Measurements from ENCODE around the gene KIAA0232. TPM values are rescaled to one million over a fixed set of nuclear protein-coding genes. Genes with fewer than 3 reads are reported as not detected.

The KIAA0232 gene
- total and polyA plus RNA-seq, 9 of the 15 experiments (the other 6 are each of a cell fraction or from before 2014, with no cell fraction given), result 3.5 to 17.4 (median 13.0) TPM

- TF ChIP-seq, protein P1, sequence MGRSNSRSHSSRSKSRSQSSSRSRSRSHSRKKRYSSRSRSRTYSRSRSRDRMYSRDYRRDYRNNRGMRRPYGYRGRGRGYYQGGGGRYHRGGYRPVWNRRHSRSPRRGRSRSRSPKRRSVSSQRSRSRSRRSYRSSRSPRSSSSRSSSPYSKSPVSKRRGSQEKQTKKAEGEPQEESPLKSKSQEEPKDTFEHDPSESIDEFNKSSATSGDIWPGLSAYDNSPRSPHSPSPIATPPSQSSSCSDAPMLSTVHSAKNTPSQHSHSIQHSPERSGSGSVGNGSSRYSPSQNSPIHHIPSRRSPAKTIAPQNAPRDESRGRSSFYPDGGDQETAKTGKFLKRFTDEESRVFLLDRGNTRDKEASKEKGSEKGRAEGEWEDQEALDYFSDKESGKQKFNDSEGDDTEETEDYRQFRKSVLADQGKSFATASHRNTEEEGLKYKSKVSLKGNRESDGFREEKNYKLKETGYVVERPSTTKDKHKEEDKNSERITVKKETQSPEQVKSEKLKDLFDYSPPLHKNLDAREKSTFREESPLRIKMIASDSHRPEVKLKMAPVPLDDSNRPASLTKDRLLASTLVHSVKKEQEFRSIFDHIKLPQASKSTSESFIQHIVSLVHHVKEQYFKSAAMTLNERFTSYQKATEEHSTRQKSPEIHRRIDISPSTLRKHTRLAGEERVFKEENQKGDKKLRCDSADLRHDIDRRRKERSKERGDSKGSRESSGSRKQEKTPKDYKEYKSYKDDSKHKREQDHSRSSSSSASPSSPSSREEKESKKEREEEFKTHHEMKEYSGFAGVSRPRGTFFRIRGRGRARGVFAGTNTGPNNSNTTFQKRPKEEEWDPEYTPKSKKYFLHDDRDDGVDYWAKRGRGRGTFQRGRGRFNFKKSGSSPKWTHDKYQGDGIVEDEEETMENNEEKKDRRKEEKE (IDR thresholded peaks at IDR 0.05; ENCODE audit: borderline replicate concordance in 1 of 2, control insufficient read depth in 1 of 2, low read depth in 2 of 2, low read length in 1 of 2), result no peak
- no peak for TF ChIP-seq ZNF668 (CRISPR knock-in tag; IDR thresholded peaks at IDR 0.05)
- no peak for TF ChIP-seq ELK3 (CRISPR knock-in tag; IDR thresholded peaks at IDR 0.05)
- 0 out of 2 replicates have a peak, but pooled peaks have one; percentile 23 for TF ChIP-seq NFATC3 (IDR thresholded peaks at IDR 0.05)
- TF ChIP-seq CSDE1 (IDR thresholded peaks at IDR 0.05), result no peak
- 0 out of 2 replicates have a peak, but pooled peaks have one; percentile 14 for TF ChIP-seq ZKSCAN8 (CRISPR knock-in tag; IDR thresholded peaks at IDR 0.05)
- TF ChIP-seq ZNF3 (CRISPR knock-in tag; IDR thresholded peaks at IDR 0.05), result no peak
- no peak for TF ChIP-seq PPARD (CRISPR knock-in tag; IDR thresholded peaks at IDR 0.05)
- TF ChIP-seq, protein P2, sequence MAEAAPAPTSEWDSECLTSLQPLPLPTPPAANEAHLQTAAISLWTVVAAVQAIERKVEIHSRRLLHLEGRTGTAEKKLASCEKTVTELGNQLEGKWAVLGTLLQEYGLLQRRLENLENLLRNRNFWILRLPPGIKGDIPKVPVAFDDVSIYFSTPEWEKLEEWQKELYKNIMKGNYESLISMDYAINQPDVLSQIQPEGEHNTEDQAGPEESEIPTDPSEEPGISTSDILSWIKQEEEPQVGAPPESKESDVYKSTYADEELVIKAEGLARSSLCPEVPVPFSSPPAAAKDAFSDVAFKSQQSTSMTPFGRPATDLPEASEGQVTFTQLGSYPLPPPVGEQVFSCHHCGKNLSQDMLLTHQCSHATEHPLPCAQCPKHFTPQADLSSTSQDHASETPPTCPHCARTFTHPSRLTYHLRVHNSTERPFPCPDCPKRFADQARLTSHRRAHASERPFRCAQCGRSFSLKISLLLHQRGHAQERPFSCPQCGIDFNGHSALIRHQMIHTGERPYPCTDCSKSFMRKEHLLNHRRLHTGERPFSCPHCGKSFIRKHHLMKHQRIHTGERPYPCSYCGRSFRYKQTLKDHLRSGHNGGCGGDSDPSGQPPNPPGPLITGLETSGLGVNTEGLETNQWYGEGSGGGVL (CRISPR knock-in tag; IDR thresholded peaks at IDR 0.05), result no peak
- TF ChIP-seq FOXM1 (IDR thresholded peaks at IDR 0.05; ENCODE audit: low read depth), result no peak
- no peak for TF ChIP-seq FOXM1 (CRISPR knock-in tag; IDR thresholded peaks at IDR 0.05; ENCODE audit: low read depth)
- no peak for TF ChIP-seq ZNF197 (CRISPR knock-in tag; IDR thresholded peaks at IDR 0.05; ENCODE audit: low read depth)
- no peak for TF ChIP-seq TAF1 (IDR thresholded peaks at IDR 0.05; ENCODE audit: control insufficient read depth, extremely low read depth, insufficient read depth, low read length, severe bottlenecking)
- TF ChIP-seq, protein P3, sequence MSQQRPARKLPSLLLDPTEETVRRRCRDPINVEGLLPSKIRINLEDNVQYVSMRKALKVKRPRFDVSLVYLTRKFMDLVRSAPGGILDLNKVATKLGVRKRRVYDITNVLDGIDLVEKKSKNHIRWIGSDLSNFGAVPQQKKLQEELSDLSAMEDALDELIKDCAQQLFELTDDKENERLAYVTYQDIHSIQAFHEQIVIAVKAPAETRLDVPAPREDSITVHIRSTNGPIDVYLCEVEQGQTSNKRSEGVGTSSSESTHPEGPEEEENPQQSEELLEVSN (IDR thresholded peaks at IDR 0.05; ENCODE audit: borderline replicate concordance in 1 of 2, extremely low read depth in 1 of 2, insufficient read depth in 1 of 2, insufficient read length in 1 of 2, low read depth in 1 of 2, low read length in 1 of 2, poor library complexity in 1 of 2, severe bottlenecking in 1 of 2), result no peak
- no peak for TF ChIP-seq ZC3H11A (IDR thresholded peaks at IDR 0.05; ENCODE audit: low read depth, low read length)
- no peak for TF ChIP-seq CEBPB (tag; IDR thresholded peaks at IDR 0.05)
- peak; percentile 45; the same call in 1 of the 2 replicates for TF ChIP-seq ARID1B (IDR thresholded peaks at IDR 0.05)
- TF ChIP-seq FOSL1 (tag; conservative IDR thresholded peaks at IDR 0.05), result no peak
- no peak for TF ChIP-seq CBFA2T3 (IDR thresholded peaks at IDR 0.05)
- no peak for TF ChIP-seq THRB (CRISPR knock-in tag; conservative IDR thresholded peaks at IDR 0.05)
- TF ChIP-seq SRSF9 (IDR thresholded peaks at IDR 0.05; ENCODE audit: borderline replicate concordance, low read depth, low read length), result no peak
Observed at GRCh38 chr4:6752486-6752829, 30.1 kb upstream of the KIAA0232 start (continued).

Data from K562 (cell line).